Measurements from ENCODE around the gene IZUMO4.

Gene IZUMO4, protein sequence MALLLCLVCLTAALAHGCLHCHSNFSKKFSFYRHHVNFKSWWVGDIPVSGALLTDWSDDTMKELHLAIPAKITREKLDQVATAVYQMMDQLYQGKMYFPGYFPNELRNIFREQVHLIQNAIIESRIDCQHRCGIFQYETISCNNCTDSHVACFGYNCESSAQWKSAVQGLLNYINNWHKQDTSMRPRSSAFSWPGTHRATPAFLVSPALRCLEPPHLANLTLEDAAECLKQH
- total RNA-seq, result 4.3 to 7.5 (median 5.9) reads per million in 9 experiments

DNA sequence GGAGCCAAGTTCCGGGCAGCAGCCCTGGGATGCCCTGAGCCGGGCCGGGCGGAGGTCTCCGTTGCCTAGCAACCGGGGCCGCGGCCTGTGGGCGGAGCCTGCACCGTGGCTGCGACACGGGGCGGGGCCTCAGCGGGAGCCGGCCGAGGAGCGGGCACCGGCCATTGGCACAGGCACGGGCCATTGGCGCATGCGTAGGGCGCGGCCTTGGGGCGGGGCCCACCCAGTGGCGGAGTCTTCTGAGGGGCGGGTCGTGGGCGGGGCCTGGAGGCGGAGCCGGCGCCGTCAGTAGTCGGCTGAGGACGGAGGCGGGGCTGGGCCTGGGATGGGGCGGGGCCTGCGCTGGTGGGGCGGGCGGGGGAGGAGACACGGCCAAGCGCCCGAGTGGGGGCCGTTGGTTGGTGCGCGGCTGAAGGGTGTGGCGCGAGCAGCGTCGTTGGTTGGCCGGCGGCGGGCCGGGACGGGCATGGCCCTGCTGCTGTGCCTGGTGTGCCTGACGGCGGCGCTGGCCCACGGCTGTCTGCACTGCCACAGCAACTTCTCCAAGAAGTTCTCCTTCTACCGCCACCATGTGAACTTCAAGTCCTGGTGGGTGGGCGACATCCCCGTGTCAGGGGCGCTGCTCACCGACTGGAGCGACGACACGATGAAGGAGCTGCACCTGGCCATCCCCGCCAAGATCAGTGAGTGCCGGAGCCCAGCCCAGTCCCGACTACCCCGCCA is at the start of gene IZUMO4:
Gene IZUMO4, plus strand, starts transcription at position 436 of the 723 bp plus-strand sequence. Its CDS starts 31 bp downstream, at position 467.
- Mint-ChIP-seq H3K36me3 (ENCODE audit: insufficient read depth) (peaks cover 58% of the 10 kb centered on the region), H3K9me3 (no peaks in the 10 kb centered on the region), H3K27me3 (no peaks in the 10 kb centered on the region), H3K4me3 (peak within 1 kb of the TSS; percentile 99), H3K4me1 (ENCODE audit: low read depth in 2 of 2) (peaks cover 22 to 29% of the 10 kb centered on the region in 2 donors), H3K27ac (peak within 1 kb of the TSS; percentile 95 to 96)
- peak; percentile 80 for ATAC-seq (replicated peaks)
- DNase-seq, result peak; percentile 99

GRCh38 chr19:2047076-2047448 is 49.7 kb upstream of the IZUMO4 start:
- Mint-ChIP-seq H3K4me3 (peak overlapping the region; percentile 68 to 83), H3K36me3 (ENCODE audit: insufficient read depth) (peaks cover 95% of the 10 kb centered on the region), H3K27ac (peak overlapping the region; percentile 81 to 96), H3K9me3 (no peaks in the 10 kb centered on the region), H3K4me1 (ENCODE audit: low read depth in 2 of 2) (peaks cover 33 to 49% of the 10 kb centered on the region in 2 donors), H3K27me3 (no peaks in the 10 kb centered on the region)
- DNase-seq (no peak), ATAC-seq (replicated peaks) (no peak)

DNA sequence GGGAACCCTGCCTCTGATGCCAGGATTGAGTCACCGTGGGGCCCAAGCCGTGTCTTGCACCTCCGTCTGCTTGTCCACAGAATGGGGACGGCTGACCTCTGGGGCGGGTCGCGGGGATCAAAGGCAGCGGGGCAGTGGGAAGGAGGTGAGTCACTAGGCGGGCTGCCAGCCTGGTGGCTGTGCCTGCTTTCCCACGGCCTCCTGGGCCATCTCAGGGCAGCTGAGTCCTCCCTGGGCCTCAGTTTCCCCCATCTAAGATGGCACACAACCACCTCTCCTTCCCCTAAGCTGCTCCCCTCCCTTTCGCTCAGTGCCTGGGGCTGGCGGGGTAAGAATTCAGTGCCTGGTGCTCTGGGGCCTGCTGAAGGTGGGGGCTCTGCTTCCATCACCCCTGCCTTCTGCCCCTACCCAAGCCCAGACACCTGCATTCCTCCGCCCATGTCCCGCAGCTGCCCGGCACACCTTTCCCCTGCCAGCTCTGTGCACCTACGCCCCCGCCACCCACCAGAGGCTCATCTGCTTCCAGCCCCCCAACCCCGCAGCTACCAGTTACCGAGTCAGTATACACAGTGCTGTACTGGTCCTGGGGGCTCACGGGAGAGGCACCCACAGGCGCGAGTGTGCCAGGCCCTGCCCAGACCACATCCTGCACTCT is 49.1 kb upstream of the IZUMO4 start:
- Mint-ChIP-seq H3K9me3 (no peaks in the 10 kb centered on the region), H3K27me3 (no peaks in the 10 kb centered on the region), H3K36me3 (ENCODE audit: insufficient read depth) (peaks cover 92% of the 10 kb centered on the region), H3K27ac (peak overlapping the region; percentile 81 to 96), H3K4me1 (ENCODE audit: low read depth in 2 of 2) (peaks cover 33 to 50% of the 10 kb centered on the region in 2 donors), H3K4me3 (peak overlapping the region; percentile 68 to 83)
- no peak for DNase-seq
- ATAC-seq (replicated peaks), result no peak

GRCh38 chr19:2048104-2048958 is 48.4 kb upstream of the IZUMO4 start:
- peaks cover 36 to 51% of the 10 kb centered on the region in 2 donors for H3K4me1 Mint-ChIP-seq (ENCODE audit: low read depth in 2 of 2)
- ATAC-seq (replicated peaks) (no peak), DNase-seq (no peak)
- H3K27me3 Mint-ChIP-seq, result no peaks in the 10 kb centered on the region
- H3K4me3 Mint-ChIP-seq, result peak overlapping the region; percentile 81 to 83
- H3K36me3 Mint-ChIP-seq (ENCODE audit: insufficient read depth), result peaks cover 84% of the 10 kb centered on the region
- H3K27ac Mint-ChIP-seq, result peak overlapping the region; percentile 87 to 96
- H3K9me3 Mint-ChIP-seq, result no peaks in the 10 kb centered on the region

GRCh38 chr19:2048959-2049740 is 47.6 kb upstream of the IZUMO4 start:
- no peaks in the 10 kb centered on the region for H3K9me3 Mint-ChIP-seq
- H3K27ac Mint-ChIP-seq, result peak overlapping the region; percentile 87 to 96
- peaks cover 34 to 45% of the 10 kb centered on the region in 2 donors for H3K4me1 Mint-ChIP-seq (ENCODE audit: low read depth in 2 of 2)
- H3K36me3 Mint-ChIP-seq (ENCODE audit: insufficient read depth), result peaks cover 79% of the 10 kb centered on the region
- H3K27me3 Mint-ChIP-seq, result no peaks in the 10 kb centered on the region
- ATAC-seq (replicated peaks) (no peak), DNase-seq (no peak)
- H3K4me3 Mint-ChIP-seq, result peak overlapping the region; percentile 81 to 83

DNA sequence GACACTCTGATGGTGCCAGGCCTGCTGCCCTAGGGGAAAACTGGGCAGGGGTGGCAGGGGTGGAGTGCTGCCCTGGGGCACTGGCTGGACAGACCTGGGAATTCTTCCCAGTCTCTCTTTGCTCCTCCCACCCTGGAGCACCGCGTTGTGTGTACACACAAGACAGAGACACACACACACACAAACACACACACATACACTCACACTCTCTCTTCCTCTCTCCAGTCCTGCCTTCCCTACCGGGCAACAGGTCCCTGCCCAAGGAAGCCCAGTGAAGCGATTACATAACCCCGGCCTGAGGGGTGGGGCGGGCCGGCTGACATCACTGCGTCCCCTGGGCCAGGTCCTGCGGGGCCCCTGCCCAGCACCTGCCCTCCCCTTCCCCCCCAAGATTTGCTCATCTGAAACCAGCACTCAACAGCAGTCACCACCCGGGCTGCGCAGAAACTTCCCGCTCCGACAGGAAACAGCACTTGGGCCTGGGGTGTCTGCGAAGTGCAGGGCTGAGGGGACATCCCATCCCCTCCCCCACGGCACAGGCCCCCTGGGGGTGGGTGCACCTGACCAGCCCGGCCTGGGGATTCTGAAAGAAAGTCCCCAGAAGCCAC is 46.9 kb upstream of the IZUMO4 start:
- Mint-ChIP-seq H3K4me1 (ENCODE audit: low read depth in 2 of 2) (peaks cover 33 to 41% of the 10 kb centered on the region in 2 donors), H3K9me3 (no peaks in the 10 kb centered on the region), H3K27ac (peak overlapping the region; percentile 79 to 96), H3K4me3 (peak overlapping the region; percentile 81 to 83), H3K27me3 (no peaks in the 10 kb centered on the region), H3K36me3 (ENCODE audit: insufficient read depth) (peaks cover 72% of the 10 kb centered on the region)
- DNase-seq, result peak; percentile 43 to 55 (median 43)
- ATAC-seq (replicated peaks), result peak; percentile 11

DNA sequence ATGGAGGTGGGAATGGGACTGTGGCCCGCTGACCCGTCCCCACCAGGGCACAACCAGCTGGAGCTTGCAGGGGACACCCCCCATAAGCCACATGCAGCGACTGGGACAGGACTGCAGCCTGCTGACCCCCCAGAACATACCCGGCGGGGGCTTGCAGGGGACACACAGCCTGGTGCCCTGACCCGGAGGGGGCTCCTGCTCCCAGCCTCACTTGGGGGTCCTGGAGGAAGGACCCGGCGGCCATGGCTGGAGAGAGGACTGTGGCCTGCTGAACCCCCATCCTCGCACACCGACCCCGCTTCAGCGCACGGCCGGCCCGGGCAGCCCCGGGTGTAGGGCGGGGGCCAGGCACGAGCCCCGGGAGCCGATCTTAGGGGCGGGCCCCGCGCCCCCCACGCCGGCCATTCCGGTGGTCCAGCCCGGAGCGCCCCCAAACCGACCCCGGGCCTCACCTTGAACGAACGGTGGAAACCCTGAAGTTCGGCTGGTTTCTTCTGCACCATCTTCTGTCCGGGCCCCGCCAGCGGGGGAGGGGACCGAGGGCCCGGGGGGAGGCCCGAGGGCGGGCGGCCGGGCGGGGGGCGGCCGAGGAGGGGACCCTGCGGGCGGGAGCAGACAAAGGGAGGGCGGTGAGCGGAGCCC is 46.2 kb upstream of the IZUMO4 start:
- peak; percentile 1 for ATAC-seq (replicated peaks)
- Mint-ChIP-seq H3K4me3 (peak overlapping the region; percentile 81 to 83), H3K27me3 (no peaks in the 10 kb centered on the region), H3K4me1 (ENCODE audit: low read depth in 2 of 2) (peaks cover 33 to 40% of the 10 kb centered on the region in 2 donors), H3K27ac (peak overlapping the region; percentile 79 to 96), H3K9me3 (no peaks in the 10 kb centered on the region), H3K36me3 (ENCODE audit: insufficient read depth) (peaks cover 66% of the 10 kb centered on the region)
- DNase-seq, result no peak

GRCh38 chr19:2050991-2051772 is 45.5 kb upstream of the IZUMO4 start, which contains the start of gene MKNK2:
Gene MKNK2, minus strand, starts transcription at chr19:2051244. Its CDS starts 393 bp downstream, at chr19:2050851.
- Mint-ChIP-seq H3K27me3 (no peaks in the 10 kb centered on the region), H3K36me3 (ENCODE audit: insufficient read depth) (peaks cover 59% of the 10 kb centered on the region), H3K27ac (peak within 1 kb of the TSS; percentile 93 to 96), H3K9me3 (no peaks in the 10 kb centered on the region), H3K4me3 (peak within 1 kb of the TSS; percentile 81 to 83), H3K4me1 (ENCODE audit: low read depth in 2 of 2) (peaks cover 35 to 41% of the 10 kb centered on the region in 2 donors)
- ATAC-seq (replicated peaks), result peak; percentile 68
- DNase-seq, result peak; percentile 93 to 96 (median 94)

- DNase-seq, result peak; percentile 53 to 63 (median 62)
- peaks cover 40 to 41% of the 10 kb centered on the region in 2 donors for H3K4me1 Mint-ChIP-seq (ENCODE audit: low read depth in 2 of 2)
These were observed 44.7 kb upstream of the IZUMO4 start for GRCh38 chr19:2051773-2052704.

DNA sequence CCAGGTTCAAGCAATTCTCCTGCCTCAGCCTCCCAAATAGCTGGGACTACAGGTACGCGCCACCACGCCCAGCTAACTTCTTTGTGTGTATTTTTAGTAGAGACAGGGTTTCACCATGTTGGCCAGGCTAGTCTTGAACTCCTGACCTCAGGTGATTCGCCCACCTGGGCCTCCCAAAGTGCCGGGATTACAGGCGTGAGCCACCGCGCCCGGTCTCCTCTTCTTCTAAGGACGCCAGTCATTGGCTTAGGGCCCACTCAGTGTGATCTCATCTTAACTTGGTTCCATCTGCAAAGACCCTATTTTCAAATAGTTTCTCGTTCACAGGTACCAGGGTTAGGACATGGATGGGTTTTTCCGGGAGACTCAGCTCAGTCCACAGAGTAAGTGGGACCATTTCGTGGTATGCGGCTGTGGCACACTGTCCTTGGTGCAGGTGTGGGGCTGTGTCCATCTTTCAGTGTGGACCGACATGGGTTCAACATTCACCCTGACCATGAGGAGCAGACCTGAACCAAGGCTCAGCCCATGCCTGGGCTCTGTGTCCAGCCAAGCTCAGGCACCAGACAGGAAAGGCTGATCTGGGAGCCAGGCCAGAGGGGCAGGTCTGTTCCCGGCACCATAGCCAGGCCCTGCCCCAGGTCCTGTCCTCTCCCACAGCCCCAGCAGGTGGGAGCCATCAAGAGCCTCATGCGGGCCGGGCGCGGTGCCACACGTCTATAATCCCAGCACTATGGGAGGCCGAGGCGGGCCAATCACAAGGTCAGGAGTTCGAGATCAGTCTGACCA is 42.9 kb upstream of the IZUMO4 start:
- ATAC-seq (replicated peaks), result no peak
- H3K4me1 Mint-ChIP-seq (ENCODE audit: low read depth in 2 of 2), result peaks cover 30 to 41% of the 10 kb centered on the region in 2 donors

More at GRCh38 chr19:2051773-2052704, 44.7 kb upstream of the IZUMO4 start:
- Mint-ChIP-seq H3K9me3 (no peaks in the 10 kb centered on the region), H3K36me3 (ENCODE audit: insufficient read depth) (peaks cover 51% of the 10 kb centered on the region), H3K27ac (peak overlapping the region; percentile 93 to 96), H3K4me3 (peak overlapping the region; percentile 81 to 82), H3K27me3 (no peaks in the 10 kb centered on the region)
- peak; percentile 50 for ATAC-seq (replicated peaks)

More for the DNA sequence above, 42.9 kb upstream of the IZUMO4 start:
- H3K27me3 Mint-ChIP-seq, result no peaks in the 10 kb centered on the region
- H3K4me3 Mint-ChIP-seq, result peak overlapping the region in 1 of 2 donors; percentile 25
- no peaks in the 10 kb centered on the region for H3K9me3 Mint-ChIP-seq
- no peak for DNase-seq
- peak overlapping the region; percentile 93 to 96 for H3K27ac Mint-ChIP-seq
- peaks cover 39% of the 10 kb centered on the region for H3K36me3 Mint-ChIP-seq (ENCODE audit: insufficient read depth)
